Stimulated activated CD4-positive, alpha-beta T cell treated with anti-CD3 and anti-CD28 coated beads, Interleukin-12 subunit alpha, Interleukin-12 subunit beta, amount 100 ng/mL, for 4 hours (primary cell): ENCODE measurements around the gene SH3PXD2B.
"Not testable (repeated sequence)": the region's sequence is repeated elsewhere in the genome, so short reads cannot be mapped to it uniquely, and the experiment has no call there.

Experiments
- DNase-seq: peaks from one replicate; pipeline ENCODE4 v3.0.0-alpha.2; 2020

SH3PXD2B gene

GRCh38 chr5:172334196-172334595 lies 120.1 kb downstream of the SH3PXD2B start:
- no peak for DNase-seq

- not testable (repeated sequence) for DNase-seq
These were observed 127.4 kb downstream of the SH3PXD2B start for GRCh38 chr5:172326901-172327300.

GRCh38 chr5:172325452-172325851 lies 128.9 kb downstream of the SH3PXD2B start:
- DNase-seq = no peak

- DNase-seq = no peak
These were observed 132.0 kb downstream of the SH3PXD2B start for GRCh38 chr5:172322028-172322965.

GRCh38 chr5:172321593-172321992 lies 132.7 kb downstream of the SH3PXD2B start:
- DNase-seq = no peak

- DNase-seq = no peak
These were observed 134.4 kb downstream of the SH3PXD2B start for GRCh38 chr5:172319708-172320441.

- DNase-seq = no peak
These were observed 138.5 kb downstream of the SH3PXD2B start for GRCh38 chr5:172315587-172316493.

- no peak for DNase-seq
These were observed 140.4 kb downstream of the SH3PXD2B start for GRCh38 chr5:172313915-172314314.

- DNase-seq = no peak
These were observed 142.0 kb downstream of the SH3PXD2B start for GRCh38 chr5:172312286-172312685.

- DNase-seq = no peak
These were observed 142.7 kb downstream of the SH3PXD2B start for GRCh38 chr5:172311605-172312004.

GRCh38 chr5:172311026-172311425 lies 143.3 kb downstream of the SH3PXD2B start:
- no peak for DNase-seq

- DNase-seq = no peak
These were observed 148.9 kb downstream of the SH3PXD2B start for GRCh38 chr5:172305380-172305779.

GRCh38 chr5:172303572-172304335 lies 150.6 kb downstream of the SH3PXD2B start:
- DNase-seq = no peak

GRCh38 chr5:172303162-172303561 lies 151.2 kb downstream of the SH3PXD2B start:
- DNase-seq = no peak

GRCh38 chr5:172302047-172302710 lies 152.1 kb downstream of the SH3PXD2B start:
- no peak for DNase-seq

- DNase-seq = no peak
These were observed 154.3 kb downstream of the SH3PXD2B start for GRCh38 chr5:172299916-172300439.

GRCh38 chr5:172294831-172295230 lies 159.5 kb downstream of the SH3PXD2B start:
- no peak for DNase-seq

GRCh38 chr5:172293745-172294342 lies 160.5 kb downstream of the SH3PXD2B start:
- DNase-seq = no peak

- peak; percentile 36 for DNase-seq
These were observed 161.1 kb downstream of the SH3PXD2B start for GRCh38 chr5:172293054-172293744.

GRCh38 chr5:172291837-172292236 lies 162.5 kb downstream of the SH3PXD2B start:
- DNase-seq = not testable (repeated sequence)
